ENCODE measurements around the gene KCNK4. TPM values are rescaled to one million over a fixed set of nuclear protein-coding genes. Genes with fewer than 3 reads are reported as not detected.

Gene KCNK4
- total and polyA plus RNA-seq, 11 donors: not detected

- Histone ChIP-seq H3K9me3 (no peaks in the 10 kb centered on the region), H3K36me3 (peaks cover 0 to 19% (median 0%) of the 10 kb centered on the region in 9 donors), H3K27ac (peak overlapping the region in 11 of 12 donors; percentile 18 to 81 (median 69)), H3K4me3 (peak overlapping the region in 10 of 12 donors; percentile 32 to 59 (median 47)), H3K4me1 (peaks cover 0 to 38% (median 8%) of the 10 kb centered on the region in 12 donors), H3K27me3 (peaks cover 0 to 15% (median 0%) of the 10 kb centered on the region in 9 donors)
- peak in 11 of 12 donors; percentile 20 to 65 (median 43) for TF ChIP-seq CTCF (IDR thresholded peaks at IDR 0.05)
- TF ChIP-seq POLR2A (IDR thresholded peaks at IDR 0.05): peak in 1 of 2 donors; percentile 49
- intact Hi-C loops (cut with DNase I): no loop called here
- DNase-seq (peak; percentile 86 to 95 (median 90)), ATAC-seq (peak; percentile 84 to 95 (median 94))
- 22 to 42% (median 23%) methylated on average over 28 to 55 of the region's 55 CpGs for WGBS, 4 donors
Measured at GRCh38 chr11:64341851-64342791, 51.0 kb downstream of the KCNK4 start.

- Histone ChIP-seq H3K27me3 (peaks cover 0 to 15% (median 0%) of the 10 kb centered on the region in 9 donors), H3K9me3 (no peaks in the 10 kb centered on the region), H3K27ac (peak overlapping the region in 1 of 12 donors; percentile 80), H3K4me3 (peak overlapping the region in 8 of 12 donors; percentile 38 to 59 (median 47)), H3K4me1 (peaks cover 0 to 35% (median 8%) of the 10 kb centered on the region in 12 donors), H3K36me3 (peaks cover 0 to 19% (median 0%) of the 10 kb centered on the region in 9 donors)
- ATAC-seq (no peak), DNase-seq (no peak)
- intact Hi-C loops (cut with DNase I): no loop called here
- WGBS, 4 donors: 61 to 67% (median 64%) methylated on average over 24 to 29 of the region's 29 CpGs
- no peak for TF ChIP-seq POLR2A (IDR thresholded peaks at IDR 0.05)
- TF ChIP-seq CTCF (IDR thresholded peaks at IDR 0.05): no peak
Measured at GRCh38 chr11:64342869-64343745, 52.0 kb downstream of the KCNK4 start.

- peaks cover 0 to 27% (median 8%) of the 10 kb centered on the region in 12 donors for H3K4me1 ChIP-seq
- intact Hi-C loops (cut with DNase I): no loop called here
- no peak for ATAC-seq
- 69 to 87% (median 78%) methylated on average over 7 to 18 of the region's 18 CpGs for WGBS, 4 donors
- DNase-seq: peak in 1 of 5 donors; percentile 51
- H3K4me3 ChIP-seq: no peak overlapping the region
- peaks cover 0 to 19% (median 0%) of the 10 kb centered on the region in 9 donors for H3K36me3 ChIP-seq
- peaks cover 0 to 15% (median 0%) of the 10 kb centered on the region in 9 donors for H3K27me3 ChIP-seq
- no peak overlapping the region for H3K27ac ChIP-seq
- no peak for TF ChIP-seq POLR2A (IDR thresholded peaks at IDR 0.05)
- peak in 8 of 12 donors; percentile 13 to 38 (median 27) for TF ChIP-seq CTCF (IDR thresholded peaks at IDR 0.05)
- H3K9me3 ChIP-seq: no peaks in the 10 kb centered on the region
Measured at GRCh38 chr11:64343767-64344559, 52.9 kb downstream of the KCNK4 start.
